Measurements from ENCODE around the gene NRP1. TPM values are rescaled to one million over a fixed set of nuclear protein-coding genes. Genes with fewer than 3 reads are reported as not detected.
"Not testable (repeated sequence)": the region's sequence is repeated elsewhere in the genome, so short reads cannot be mapped to it uniquely, and the experiment has no call there.

NRP1 gene
- polyA plus RNA-seq, 3 donors = 1.1 to 1.7 (median 1.3) TPM

- H4K20me1 ChIP-seq (ENCODE audit: insufficient read depth, low read length) = no peaks in the 10 kb centered on the region
- H3K27me3 ChIP-seq (ENCODE audit: control insufficient read depth in 2 of 2, insufficient read depth in 2 of 2, low read length in 2 of 2) = no peaks in the 10 kb centered on the region
- no peak overlapping the region for H2AFZ ChIP-seq (ENCODE audit: insufficient read depth, low read depth, low read length, poor library complexity, severe bottlenecking)
- H3K79me2 ChIP-seq (ENCODE audit: insufficient read depth, low read length) = no peaks in the 10 kb centered on the region
- no peaks in the 10 kb centered on the region for H3K36me3 ChIP-seq (replicated peaks in 1 of 2; ENCODE audit: control insufficient read depth in 1 of 2, insufficient read depth in 2 of 2, low read length in 2 of 2)
- no peak overlapping the region for H3K4me3 ChIP-seq (replicated peaks in 1 of 3; ENCODE audit: low read depth in 2 of 3, low read length in 3 of 3)
- Mint-ChIP-seq H3K4me3 (no peak overlapping the region), H3K27me3 (ENCODE audit: low read depth in 3 of 3) (peaks cover 2 to 4% (median 2%) of the 10 kb centered on the region in 3 donors), H3K9me3 (peaks cover 0 to 6% (median 0%) of the 10 kb centered on the region in 7 donors), H3K36me3 (no peaks in the 10 kb centered on the region), H3K27ac (peak overlapping the region in 1 of 7 donors; percentile 0), H3K4me1 (no peaks in the 10 kb centered on the region)
- H3K27ac ChIP-seq (ENCODE audit: low read depth in 1 of 2, low read length in 2 of 2) = no peak overlapping the region
- intact Hi-C loops (cut with micrococcal nuclease) = no loop called here
- H3K9me3 ChIP-seq (replicated peaks in 1 of 2; ENCODE audit: control insufficient read depth in 1 of 2, insufficient read depth in 1 of 2, low read length in 2 of 2) = no peaks in the 10 kb centered on the region
- no peak overlapping the region for H3K9ac ChIP-seq (ENCODE audit: insufficient read depth, low read length, poor library complexity, severe bottlenecking)
- no peak for DNase-seq
- no peak overlapping the region for H3K4me2 ChIP-seq (replicated peaks; ENCODE audit: extremely low read depth, low read length, poor library complexity, severe bottlenecking)
- 84% methylated on average over 12 of the region's 12 CpGs for WGBS (ENCODE audit: insufficient coverage)
- no peaks in the 10 kb centered on the region for H3K4me1 ChIP-seq (ENCODE audit: control insufficient read depth in 1 of 2, insufficient read depth in 2 of 2, low read length in 2 of 2)
- TF ChIP-seq CTCF (IDR thresholded peaks at IDR 0.05) = no peak
Observed at GRCh38 chr10:33139181-33139646, 195.3 kb downstream of the NRP1 start.

GRCh38 chr10:33138686-33139085 lies 195.8 kb downstream of the NRP1 start:
- H3K27ac ChIP-seq (ENCODE audit: low read depth in 1 of 2, low read length in 2 of 2); H4K20me1 ChIP-seq (ENCODE audit: insufficient read depth, low read length); H3K4me3 Mint-ChIP-seq; H3K4me1 Mint-ChIP-seq; H3K9me3 Mint-ChIP-seq; H3K9me3 ChIP-seq (replicated peaks in 1 of 2; ENCODE audit: control insufficient read depth in 1 of 2, insufficient read depth in 1 of 2, low read length in 2 of 2); H3K9ac ChIP-seq (ENCODE audit: insufficient read depth, low read length, poor library complexity, severe bottlenecking); H2AFZ ChIP-seq (ENCODE audit: insufficient read depth, low read depth, low read length, poor library complexity, severe bottlenecking); H3K4me1 ChIP-seq (ENCODE audit: control insufficient read depth in 1 of 2, insufficient read depth in 2 of 2, low read length in 2 of 2); H3K4me3 ChIP-seq (replicated peaks in 1 of 3; ENCODE audit: low read depth in 2 of 3, low read length in 3 of 3); H3K36me3 Mint-ChIP-seq; H3K27me3 ChIP-seq (ENCODE audit: control insufficient read depth in 2 of 2, insufficient read depth in 2 of 2, low read length in 2 of 2); DNase-seq; H3K36me3 ChIP-seq (replicated peaks in 1 of 2; ENCODE audit: control insufficient read depth in 1 of 2, insufficient read depth in 2 of 2, low read length in 2 of 2); H3K4me2 ChIP-seq (replicated peaks; ENCODE audit: extremely low read depth, low read length, poor library complexity, severe bottlenecking); H3K79me2 ChIP-seq (ENCODE audit: insufficient read depth, low read length); H3K27me3 Mint-ChIP-seq (ENCODE audit: low read depth in 3 of 3); H3K27ac Mint-ChIP-seq; intact Hi-C loops (cut with micrococcal nuclease): not testable (repeated sequence)
- WGBS (ENCODE audit: insufficient coverage) = 81% methylated on average over 4 of the region's 10 CpGs
